ENCODE measurements around the gene MEF2B. TPM values are rescaled to one million over a fixed set of nuclear protein-coding genes. Genes with fewer than 3 reads are reported as not detected.
A peak's percentile ranks its signal among the peaks of the same experiment; 100 is the strongest.
"Not testable (repeated sequence)": the region's sequence is repeated elsewhere in the genome, so short reads cannot be mapped to it uniquely, and the experiment has no call there.

Gene MEF2B
- total RNA-seq, 1 donor from 2014 or later: not detected

- DNase-seq: no peak
These were observed 14.4 kb downstream of the MEF2B start for GRCh38 chr19:19155495-19156219.

GRCh38 chr19:19154768-19155494 is 15.1 kb downstream of the MEF2B start:
- DNase-seq: no peak

DNA sequence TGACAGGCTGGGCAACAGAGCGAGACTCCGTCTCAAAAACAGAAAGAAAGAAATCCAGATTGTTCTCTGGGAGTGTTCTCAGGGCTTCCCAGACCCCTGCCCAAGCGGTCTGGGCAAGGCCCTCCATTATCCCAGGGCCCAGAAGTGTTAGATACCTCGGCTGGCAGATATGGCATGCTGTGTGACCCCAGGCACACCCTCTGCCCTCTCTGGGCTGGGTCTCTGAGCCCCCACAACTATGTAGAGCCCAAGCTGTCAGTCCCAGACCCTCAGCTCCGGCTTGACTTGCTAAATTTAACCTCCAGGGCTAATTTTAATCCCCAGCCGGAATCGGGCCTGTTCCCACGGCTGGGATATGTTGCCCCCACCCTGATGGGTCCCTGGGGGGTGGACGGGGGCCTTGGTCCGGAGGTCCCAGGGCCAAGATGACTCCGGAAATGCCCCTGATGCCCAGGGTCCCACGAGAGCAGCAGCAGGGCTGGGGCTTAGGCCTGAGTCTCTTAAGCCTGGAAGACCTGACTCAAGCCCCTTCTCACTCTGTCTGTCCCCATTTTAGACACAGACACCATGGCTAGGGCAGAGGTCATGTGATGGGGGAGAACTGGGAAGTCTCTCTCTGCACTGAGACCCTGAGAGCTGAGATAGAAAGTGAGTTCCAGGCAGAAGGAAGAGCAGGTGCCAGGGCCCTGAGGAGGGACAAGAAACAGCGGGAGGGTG is 17.2 kb downstream of the MEF2B start:
- DNase-seq: no peak

DNA sequence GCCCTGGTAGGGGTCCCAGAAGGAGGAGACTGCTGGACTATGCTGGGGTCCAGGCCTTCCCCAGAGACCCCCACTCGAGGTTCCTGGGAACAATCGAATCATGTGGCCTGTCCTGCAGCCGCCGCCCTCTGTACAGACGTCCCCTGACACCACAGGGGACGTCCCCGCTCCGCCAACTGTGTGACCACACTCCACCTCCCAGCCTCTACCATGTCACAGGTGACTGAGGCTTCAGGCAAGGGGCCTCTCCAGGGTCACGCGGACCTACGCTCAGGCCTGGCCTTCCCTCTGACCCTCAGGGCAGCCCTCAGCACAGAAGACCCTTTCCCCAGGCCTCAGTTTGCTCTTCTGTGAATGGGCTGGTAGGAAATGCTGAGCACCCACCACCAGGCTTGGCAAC is 18.6 kb downstream of the MEF2B start:
- DNase-seq: no peak

DNA sequence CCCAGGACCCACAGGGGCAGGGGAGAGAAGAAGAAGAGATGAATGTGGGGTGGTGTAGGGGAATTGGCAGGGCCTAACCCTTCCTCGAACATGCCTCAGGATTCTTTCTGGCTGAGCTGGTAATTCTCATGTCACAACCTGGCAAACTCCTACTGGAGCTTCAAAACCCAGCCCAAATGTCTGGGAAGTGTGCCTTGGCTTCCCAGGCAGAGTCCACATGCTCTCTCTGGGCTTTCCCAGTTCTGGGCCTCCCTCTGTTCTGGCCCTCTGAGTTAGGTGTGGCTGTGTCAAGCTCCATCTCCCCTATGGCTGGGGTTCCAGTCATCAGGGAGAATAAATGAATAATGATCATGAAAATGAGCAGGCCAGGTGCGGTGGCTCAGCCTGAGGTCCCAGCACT is 20.6 kb downstream of the MEF2B start:
- no peak for DNase-seq

GRCh38 chr19:19148504-19148903 is 21.6 kb downstream of the MEF2B start:
- DNase-seq: not testable (repeated sequence)

DNA sequence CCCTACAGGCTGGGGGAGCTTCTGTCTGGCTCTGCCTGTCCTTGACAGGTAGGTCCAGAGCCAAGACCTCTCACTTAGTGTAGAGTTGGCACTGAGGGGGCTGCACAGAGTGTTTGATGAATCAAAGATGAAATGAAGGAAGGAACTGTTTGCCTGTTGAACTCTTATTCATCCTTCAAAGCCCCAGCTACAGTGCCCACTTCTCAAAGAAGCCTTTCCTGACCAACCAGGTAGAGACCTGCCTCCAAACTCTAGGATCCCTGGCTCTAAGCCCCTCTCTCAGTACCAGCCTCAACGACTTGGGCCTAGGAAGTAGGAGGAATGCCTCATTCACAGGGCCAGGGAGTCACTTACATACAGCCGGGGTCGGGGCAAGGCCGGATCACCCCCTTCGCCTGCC is 22.7 kb downstream of the MEF2B start:
- no peak for DNase-seq

- DNase-seq: no peak
These were observed 23.2 kb downstream of the MEF2B start for GRCh38 chr19:19146865-19147264.

- peak; percentile 84 for DNase-seq
These were observed 24.1 kb downstream of the MEF2B start for GRCh38 chr19:19145684-19146608.

DNA sequence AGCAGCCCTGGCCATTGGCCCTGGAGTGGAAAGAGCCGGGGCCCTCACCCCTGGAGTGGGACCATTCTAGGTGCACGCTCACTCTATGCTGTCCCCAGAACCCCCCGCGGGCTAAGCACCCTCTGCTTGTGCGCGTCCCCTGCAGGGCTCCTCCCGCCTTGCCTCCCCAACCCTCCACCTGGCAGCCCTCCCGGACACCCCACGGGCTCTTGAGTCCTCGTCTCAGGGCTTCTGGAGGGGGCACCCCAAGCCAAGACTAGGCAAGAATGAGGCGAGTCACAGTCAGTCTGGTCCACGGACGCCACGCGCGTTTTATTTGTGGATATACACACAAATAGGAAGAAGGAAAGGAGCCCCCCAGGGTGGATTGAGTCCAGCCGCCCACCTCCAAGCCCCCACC is 24.8 kb downstream of the MEF2B start:
- DNase-seq: no peak

- DNase-seq: no peak
These were observed 27.7 kb downstream of the MEF2B start for GRCh38 chr19:19142347-19142746.

DNA sequence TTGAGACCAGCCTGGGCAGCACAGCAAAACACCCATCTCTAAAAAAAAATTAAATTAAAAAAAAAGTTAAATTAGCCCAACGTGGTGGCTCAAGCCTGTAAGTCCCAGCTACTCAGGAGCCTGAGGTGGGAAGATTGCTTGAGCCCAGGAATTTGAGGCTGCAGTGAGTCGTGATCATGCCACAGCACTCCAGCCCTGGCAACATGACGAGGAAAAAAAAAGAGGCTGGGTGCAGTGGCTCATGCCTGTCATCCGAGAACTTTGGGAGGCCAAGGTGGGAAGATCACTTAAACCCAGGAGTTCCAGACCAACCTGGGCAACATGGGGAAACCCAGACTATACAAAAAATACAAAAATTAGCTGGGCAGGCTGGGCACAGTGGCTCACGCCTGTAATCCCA is 29.6 kb downstream of the MEF2B start:
- no peak for DNase-seq

GRCh38 chr19:19139876-19140229 is 30.2 kb downstream of the MEF2B start:
- no peak for DNase-seq

DNA sequence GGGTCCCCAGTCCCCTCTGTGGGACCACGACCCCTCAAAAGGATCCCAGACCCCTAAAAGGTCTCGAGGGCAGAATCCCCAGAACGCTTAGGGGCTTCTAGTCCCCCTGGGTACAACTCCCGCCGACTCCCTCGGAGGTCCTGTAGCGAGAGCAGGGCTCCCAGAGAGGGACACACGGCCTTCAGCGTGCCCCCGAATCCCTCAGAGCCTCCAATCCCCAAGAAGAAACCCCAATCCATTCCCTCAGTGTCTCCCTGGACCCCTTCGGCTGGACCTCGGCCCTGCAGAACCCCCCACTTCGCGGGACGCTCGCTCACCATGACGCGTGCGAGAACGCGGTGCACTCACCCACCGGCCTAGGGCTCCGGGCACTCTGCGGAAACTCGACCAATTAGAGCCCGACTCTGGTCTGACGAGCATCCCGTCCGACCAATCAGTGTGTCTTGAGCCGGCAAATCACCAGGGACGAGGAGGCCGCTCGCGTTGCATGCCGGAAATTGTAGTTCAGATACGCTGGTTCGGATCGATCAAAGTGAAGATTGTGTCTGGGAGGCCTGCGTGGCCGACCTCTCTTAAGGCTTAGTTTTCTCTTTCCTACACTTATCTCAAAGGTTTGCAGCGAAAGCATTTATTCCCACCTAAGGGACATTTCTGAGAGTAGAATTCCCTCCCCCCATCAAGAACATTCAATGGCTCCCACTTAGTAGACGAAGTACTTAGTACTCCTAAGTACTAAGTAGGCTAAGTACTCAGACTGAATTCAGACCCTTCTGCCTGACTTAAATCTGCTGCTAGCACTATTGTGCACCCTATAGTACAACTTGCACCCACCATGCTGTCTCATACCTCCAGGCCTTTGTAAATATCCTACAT is 31.7 kb downstream of the MEF2B start, which contains the start of gene TMEM161A:
Gene TMEM161A, minus strand, starts transcription at position 370 of the 873 bp plus-strand sequence. Its CDS starts 50 bp downstream, at position 320.
- DNase-seq: peak; percentile 99

DNA sequence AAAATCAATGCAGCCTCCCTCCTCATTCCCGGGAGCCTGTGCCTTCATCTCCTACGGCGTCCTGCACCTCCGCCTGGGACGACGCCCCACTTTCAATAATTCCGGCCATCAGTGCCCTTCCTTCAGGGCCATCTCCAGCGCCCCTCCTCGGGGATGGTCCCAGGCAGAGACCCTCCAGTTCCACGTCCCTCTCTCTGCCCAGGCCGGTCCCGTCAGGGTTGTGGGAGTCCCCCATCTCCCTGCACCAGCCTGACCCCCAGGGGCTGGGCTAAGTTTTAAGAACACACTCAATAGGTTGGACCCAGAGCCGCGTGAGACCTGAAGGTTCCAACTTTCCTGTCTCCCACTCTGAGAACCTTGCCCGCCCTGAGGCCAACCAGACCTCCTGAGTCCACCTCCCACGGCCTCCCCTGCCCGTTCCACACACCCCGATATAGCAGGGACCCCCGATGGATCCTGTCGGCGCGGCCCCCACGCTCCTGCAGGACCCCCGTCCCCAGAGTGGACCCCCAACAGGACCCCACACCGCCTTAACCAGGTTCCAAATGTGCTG is 32.4 kb downstream of the MEF2B start:
- DNase-seq: no peak

DNA sequence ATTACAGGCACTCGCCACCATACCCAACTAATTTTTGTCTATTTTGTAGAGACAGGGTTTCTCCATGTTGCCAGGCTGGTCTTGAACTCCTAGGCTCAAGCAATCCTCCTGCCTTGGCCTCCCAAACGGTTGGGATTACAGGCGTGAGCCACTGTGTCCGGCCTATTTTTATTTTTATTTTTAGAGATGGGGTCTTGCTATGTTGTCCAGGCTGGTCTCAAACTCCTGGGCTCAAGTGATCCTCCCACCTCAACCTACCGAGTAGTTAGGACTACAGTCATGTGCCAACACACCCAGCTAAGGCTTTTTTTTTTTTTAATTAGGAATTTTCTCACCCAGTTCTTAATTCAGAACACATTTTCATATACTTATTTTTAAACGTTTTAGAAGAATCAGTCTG is 34.4 kb downstream of the MEF2B start:
- not testable (repeated sequence) for DNase-seq

DNA sequence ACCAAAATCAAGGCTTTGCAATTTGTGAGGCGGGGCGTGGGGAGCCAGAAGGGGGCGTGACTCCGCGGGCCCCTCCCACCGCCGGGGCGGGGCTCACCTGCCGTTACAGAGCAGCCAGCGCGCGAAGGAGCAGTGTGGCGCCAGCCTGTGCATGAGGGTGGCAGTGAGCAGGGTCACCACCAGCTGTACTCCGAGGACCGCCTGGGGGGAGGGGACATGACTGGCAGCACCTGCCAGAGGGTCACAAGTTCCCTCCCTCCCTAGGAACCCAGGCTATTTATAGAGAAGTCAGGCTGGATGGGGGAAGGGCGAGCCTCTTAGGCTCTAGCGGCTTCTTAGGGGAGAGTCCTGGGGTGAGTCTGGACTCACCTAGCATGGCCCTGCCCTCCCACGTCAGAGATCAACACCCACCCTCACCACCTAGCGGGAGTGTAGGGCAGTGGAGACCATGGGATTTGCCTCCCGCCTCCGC is 35.3 kb downstream of the MEF2B start:
- DNase-seq: peak; percentile 88

- DNase-seq: no peak
These were observed 36.1 kb downstream of the MEF2B start for GRCh38 chr19:19133985-19134384.

DNA sequence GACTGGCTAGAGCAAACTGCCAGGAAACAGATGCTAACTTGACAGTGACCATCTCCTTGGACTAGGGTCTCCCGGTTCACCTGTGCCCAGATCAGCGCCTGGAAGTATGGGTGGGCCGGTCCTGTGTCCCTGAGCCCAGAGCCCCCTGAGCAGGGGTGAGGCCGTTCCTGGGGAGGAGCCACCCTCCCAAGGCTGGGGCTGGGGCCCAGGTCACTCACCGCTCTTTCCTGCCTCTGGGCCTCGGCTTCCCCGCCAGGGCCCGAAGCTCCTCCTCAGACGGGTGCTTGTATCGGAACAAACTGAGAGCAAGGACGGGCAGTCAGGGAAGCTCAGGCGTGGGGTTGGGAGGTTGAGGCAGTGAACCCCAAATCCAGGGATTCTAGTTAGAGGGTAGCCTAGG is 37.2 kb downstream of the MEF2B start:
- DNase-seq: no peak

GRCh38 chr19:19131989-19132388 is 38.1 kb downstream of the MEF2B start:
- DNase-seq: no peak

DNA sequence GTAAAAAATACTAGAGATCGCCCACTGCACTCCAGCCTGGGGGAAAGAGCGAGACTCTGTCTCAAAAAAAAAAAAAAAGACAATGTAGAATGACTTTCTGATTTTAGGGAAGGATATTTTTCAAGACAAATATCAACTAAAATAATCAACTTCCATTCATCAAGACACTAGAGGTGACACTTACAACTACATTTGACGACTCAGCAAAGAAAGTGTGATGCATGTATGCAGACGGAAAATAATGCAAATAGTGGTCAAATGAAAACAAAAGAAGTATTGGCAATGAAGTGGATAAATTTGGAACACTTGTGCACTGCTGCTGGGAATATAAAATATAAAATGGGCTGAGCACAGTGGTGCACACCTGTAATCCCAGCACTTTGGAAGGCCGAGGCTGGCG is 44.0 kb downstream of the MEF2B start:
- no peak for DNase-seq

Data from tongue (tissue), 2 donors.